ENCODE measurements around the gene FMNL2. TPM values are rescaled to one million over a fixed set of nuclear protein-coding genes. Genes with fewer than 3 reads are reported as not detected.

Gene FMNL2
- total RNA-seq, 1 experiment from 2014 or later, result 33.6 TPM

- intact Hi-C loops (cut with micrococcal nuclease; ENCODE audit: unreplicated experiment) (no loop called here), in situ Hi-C loops (cut with HindIII; ENCODE audit: low pct_unique_long_range_greater_than_20kb, low sequenced_read_pairs) (no loop called here)
- ATAC-seq (peak; percentile 75), DNase-seq (ENCODE audit: low read depth, low spot score) (peak; percentile 20)
- TF ChIP-seq TCF7L2 (IDR thresholded peaks at IDR 0.05; ENCODE audit: low read depth, low read length), result no peak
- TF ChIP-seq SIN3A (IDR thresholded peaks at IDR 0.05; ENCODE audit: borderline replicate concordance, insufficient read depth, low read depth, low read length), result no peak
- TF ChIP-seq POLR2AphosphoS5 (IDR thresholded peaks at IDR 0.05; ENCODE audit: low read depth, low read length), result no peak
- TF ChIP-seq, protein P1, sequence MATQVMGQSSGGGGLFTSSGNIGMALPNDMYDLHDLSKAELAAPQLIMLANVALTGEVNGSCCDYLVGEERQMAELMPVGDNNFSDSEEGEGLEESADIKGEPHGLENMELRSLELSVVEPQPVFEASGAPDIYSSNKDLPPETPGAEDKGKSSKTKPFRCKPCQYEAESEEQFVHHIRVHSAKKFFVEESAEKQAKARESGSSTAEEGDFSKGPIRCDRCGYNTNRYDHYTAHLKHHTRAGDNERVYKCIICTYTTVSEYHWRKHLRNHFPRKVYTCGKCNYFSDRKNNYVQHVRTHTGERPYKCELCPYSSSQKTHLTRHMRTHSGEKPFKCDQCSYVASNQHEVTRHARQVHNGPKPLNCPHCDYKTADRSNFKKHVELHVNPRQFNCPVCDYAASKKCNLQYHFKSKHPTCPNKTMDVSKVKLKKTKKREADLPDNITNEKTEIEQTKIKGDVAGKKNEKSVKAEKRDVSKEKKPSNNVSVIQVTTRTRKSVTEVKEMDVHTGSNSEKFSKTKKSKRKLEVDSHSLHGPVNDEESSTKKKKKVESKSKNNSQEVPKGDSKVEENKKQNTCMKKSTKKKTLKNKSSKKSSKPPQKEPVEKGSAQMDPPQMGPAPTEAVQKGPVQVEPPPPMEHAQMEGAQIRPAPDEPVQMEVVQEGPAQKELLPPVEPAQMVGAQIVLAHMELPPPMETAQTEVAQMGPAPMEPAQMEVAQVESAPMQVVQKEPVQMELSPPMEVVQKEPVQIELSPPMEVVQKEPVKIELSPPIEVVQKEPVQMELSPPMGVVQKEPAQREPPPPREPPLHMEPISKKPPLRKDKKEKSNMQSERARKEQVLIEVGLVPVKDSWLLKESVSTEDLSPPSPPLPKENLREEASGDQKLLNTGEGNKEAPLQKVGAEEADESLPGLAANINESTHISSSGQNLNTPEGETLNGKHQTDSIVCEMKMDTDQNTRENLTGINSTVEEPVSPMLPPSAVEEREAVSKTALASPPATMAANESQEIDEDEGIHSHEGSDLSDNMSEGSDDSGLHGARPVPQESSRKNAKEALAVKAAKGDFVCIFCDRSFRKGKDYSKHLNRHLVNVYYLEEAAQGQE (IDR thresholded peaks at IDR 0.05; ENCODE audit: insufficient read depth in 1 of 2, low read depth in 2 of 2, low read length in 1 of 2), result no peak
- no peak for TF ChIP-seq CTCF (IDR thresholded peaks at IDR 0.05)
- CTCF ChIA-PET, result no interaction called here
- BruUV-seq (replicated peaks), result no TSS peak
- H3K27ac ChIP-seq (ENCODE audit: low read length), result peak overlapping the region; percentile 44
- peaks cover 17% of the 10 kb centered on the region; the same call in 1 of the 2 replicates for H3K4me1 ChIP-seq (ENCODE audit: control insufficient read depth, insufficient read depth, low read length)
- POLR2A ChIA-PET, result no interaction called here
- peak overlapping the region; percentile 10 to 41 for H3K4me3 ChIP-seq (ENCODE audit: low read depth in 2 of 2, low read length in 2 of 2)
- peaks cover 15% of the 10 kb centered on the region for H3K36me3 ChIP-seq (ENCODE audit: control insufficient read depth, insufficient read depth, low read length)
- H3K9me3 ChIP-seq (ENCODE audit: control insufficient read depth, insufficient read depth, low read depth, low read length), result no peaks in the 10 kb centered on the region
- H3K27me3 ChIP-seq (ENCODE audit: control insufficient read depth, insufficient read depth, low read length), result no peaks in the 10 kb centered on the region
These were observed 359.2 kb downstream of the FMNL2 start for GRCh38 chr2:152694161-152694661.

DNA sequence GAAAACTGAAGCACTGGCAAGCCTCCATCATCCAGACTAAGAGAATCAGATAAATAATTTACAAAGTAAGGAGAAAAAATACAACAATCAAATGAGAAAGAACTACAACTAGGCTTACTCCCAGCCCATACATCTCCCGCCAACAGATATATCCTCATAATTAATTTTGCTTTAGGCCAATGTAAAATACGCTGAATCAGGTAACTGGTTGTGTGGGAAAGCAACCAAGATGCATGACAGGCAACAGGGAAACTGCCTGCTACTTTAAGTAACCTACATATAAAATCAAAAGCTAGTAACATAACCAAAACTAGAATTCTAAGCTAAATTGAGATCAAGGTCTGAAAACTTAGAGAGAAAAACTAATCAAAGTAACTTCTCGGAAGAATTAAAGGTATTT, 360.8 kb downstream of the FMNL2 start:
- no peaks in the 10 kb centered on the region for H3K9me3 ChIP-seq (ENCODE audit: control insufficient read depth, insufficient read depth, low read depth, low read length)
- ATAC-seq (no peak), DNase-seq (ENCODE audit: low read depth, low spot score) (no peak)
- H3K27me3 ChIP-seq (ENCODE audit: control insufficient read depth, insufficient read depth, low read length), result no peaks in the 10 kb centered on the region
- H3K27ac ChIP-seq (ENCODE audit: low read length), result no peak overlapping the region
- ChIA-PET CTCF (no interaction called here), POLR2A (no interaction called here)
- peaks cover 17% of the 10 kb centered on the region for H3K36me3 ChIP-seq (ENCODE audit: control insufficient read depth, insufficient read depth, low read length)
- H3K4me1 ChIP-seq (ENCODE audit: control insufficient read depth, insufficient read depth, low read length), result peaks cover 17% of the 10 kb centered on the region; the same call in 1 of the 2 replicates
- intact Hi-C loops (cut with micrococcal nuclease; ENCODE audit: unreplicated experiment) (no loop called here), in situ Hi-C loops (cut with HindIII; ENCODE audit: low pct_unique_long_range_greater_than_20kb, low sequenced_read_pairs) (no loop called here)
- no TSS peak for BruUV-seq (replicated peaks)
- H3K4me3 ChIP-seq (ENCODE audit: low read depth in 2 of 2, low read length in 2 of 2), result no peak overlapping the region
- TF ChIP-seq SIN3A (IDR thresholded peaks at IDR 0.05; ENCODE audit: borderline replicate concordance, insufficient read depth, low read depth, low read length) (no peak), TCF7L2 (IDR thresholded peaks at IDR 0.05; ENCODE audit: low read depth, low read length) (no peak), CTCF (IDR thresholded peaks at IDR 0.05) (no peak), POLR2AphosphoS5 (IDR thresholded peaks at IDR 0.05; ENCODE audit: low read depth, low read length) (no peak)
- TF ChIP-seq, protein P1 (IDR thresholded peaks at IDR 0.05; ENCODE audit: insufficient read depth in 1 of 2, low read depth in 2 of 2, low read length in 1 of 2), result no peak

Data from Panc1 (cell line).